HG03575 (cell line): ENCODE measurements around the gene MST1.

Experiments used
- ATAC-seq: cut with Tn5 transposase; IDR thresholded peaks from one replicate; pipeline ENCODE4 v1.9.1; 2021; ENCODE audit not compliant: unreplicated experiment, insufficient number of reproducible peaks, low FRiP score; ENCODE audit errors: extremely low read depth

The MST1 gene

GRCh38 chr3:49664300-49664699, 25.0 kb downstream of the MST1 start:
- no peak for ATAC-seq

GRCh38 chr3:49663831-49664230, 25.4 kb downstream of the MST1 start:
- ATAC-seq, result no peak

- no peak for ATAC-seq
Observed at GRCh38 chr3:49662720-49663413, 26.4 kb downstream of the MST1 start.

DNA sequence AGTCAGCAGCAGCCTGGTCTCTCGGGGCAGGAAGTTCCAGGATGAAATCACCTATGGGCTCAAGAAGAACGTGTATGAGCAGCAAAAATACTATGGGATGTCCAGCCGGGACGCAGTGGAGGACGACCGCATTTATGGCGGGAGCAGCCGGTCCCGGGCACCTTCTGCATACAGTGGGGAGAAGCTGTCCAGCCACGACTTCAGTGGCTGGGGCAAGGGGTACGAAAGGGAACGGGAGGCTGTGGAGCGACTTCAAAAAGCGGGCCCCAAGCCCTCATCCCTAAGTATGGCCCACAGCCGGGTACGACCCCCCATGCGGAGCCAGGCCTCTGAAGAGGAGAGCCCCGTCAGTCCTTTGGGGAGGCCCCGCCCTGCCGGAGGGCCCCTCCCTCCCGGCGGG, 27.3 kb downstream of the MST1 start:
- no peak for ATAC-seq

- no peak for ATAC-seq
Observed at GRCh38 chr3:49661281-49661680, 28.0 kb downstream of the MST1 start.

DNA sequence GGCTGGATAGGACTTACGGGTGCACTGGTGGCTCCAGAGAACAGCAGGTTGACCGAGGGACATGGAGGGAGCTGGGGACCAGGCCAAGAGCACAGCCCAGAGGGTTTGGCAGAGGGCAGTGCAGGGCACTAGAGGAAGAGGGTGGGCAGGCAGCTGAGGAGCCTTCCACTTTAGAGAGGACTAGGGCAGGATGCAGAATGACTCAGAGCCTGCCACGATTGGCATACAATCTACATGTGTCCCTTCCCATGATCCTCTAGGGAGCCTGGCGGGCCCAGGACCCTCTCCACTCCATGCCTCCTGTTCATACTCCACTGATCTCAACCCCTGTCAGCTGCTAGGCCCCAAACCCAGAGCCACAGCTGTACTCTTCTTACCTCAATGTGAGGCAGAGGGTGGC, 29.5 kb downstream of the MST1 start:
- no peak for ATAC-seq

DNA sequence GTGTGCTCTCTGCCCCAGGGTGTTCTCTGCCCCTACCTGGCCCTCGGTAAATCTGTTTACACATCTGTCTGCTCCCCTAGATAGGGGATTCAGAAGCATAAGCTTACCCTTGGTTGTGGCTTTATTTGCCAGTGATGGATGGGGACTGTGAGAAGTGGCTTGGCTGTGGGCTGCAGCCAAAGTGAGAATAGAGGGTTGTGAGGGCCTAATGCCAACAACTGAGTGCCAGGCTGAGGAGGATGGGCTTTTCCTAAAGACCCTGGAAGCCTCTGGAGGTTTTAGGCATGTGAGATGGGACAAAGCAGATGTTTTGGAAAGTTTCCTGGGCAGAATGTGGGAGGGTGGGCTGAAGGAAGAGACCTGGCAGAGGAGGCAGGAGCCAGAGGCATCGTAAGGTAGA, 30.6 kb downstream of the MST1 start:
- ATAC-seq, result no peak

DNA sequence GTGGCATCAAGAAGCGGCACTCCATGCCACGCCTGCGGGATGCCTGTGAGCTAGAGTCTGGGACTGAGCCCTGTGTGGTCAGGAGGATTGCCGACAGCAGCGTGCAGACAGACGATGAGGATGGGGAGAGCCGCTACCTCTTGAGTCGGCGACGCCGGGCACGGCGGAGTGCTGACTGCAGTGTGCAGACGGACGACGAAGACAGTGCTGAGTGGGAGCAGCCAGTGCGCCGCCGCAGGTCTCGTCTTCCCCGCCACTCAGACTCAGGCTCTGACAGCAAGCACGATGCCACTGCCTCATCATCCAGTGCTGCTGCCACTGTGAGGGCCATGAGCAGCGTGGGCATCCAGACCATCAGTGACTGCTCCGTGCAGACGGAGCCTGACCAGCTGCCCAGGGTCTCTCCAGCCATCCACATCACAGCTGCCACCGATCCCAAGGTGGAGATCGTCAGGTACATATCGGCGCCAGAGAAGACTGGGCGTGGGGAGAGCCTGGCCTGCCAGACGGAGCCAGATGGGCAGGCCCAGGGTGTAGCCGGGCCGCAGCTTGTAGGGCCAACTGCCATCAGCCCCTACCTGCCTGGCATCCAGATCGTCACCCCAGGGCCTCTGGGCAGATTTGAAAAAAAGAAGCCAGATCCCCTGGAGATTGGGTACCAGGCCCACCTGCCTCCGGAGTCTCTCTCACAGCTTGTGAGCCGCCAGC, 31.9 kb downstream of the MST1 start:
- no peak for ATAC-seq

DNA sequence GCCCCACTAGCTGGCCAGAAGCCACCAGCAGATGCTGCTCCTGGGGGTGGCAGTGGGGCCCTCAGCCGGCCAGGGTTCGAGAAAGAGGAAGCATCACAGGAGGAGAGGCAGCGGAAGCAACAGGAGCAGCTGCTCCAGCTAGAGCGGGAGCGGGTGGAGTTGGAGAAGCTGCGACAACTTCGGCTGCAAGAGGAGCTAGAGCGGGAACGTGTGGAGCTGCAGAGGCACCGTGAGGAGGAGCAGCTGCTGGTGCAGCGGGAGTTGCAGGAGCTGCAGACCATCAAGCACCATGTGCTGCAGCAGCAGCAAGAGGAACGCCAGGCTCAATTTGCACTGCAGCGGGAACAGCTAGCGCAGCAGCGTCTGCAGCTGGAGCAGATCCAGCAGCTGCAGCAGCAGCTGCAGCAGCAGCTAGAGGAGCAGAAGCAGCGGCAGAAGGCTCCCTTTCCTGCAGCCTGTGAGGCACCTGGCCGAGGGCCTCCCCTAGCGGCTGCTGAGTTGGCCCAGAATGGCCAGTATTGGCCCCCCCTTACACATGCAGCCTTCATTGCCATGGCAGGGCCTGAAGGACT, 32.6 kb downstream of the MST1 start:
- no peak for ATAC-seq

DNA sequence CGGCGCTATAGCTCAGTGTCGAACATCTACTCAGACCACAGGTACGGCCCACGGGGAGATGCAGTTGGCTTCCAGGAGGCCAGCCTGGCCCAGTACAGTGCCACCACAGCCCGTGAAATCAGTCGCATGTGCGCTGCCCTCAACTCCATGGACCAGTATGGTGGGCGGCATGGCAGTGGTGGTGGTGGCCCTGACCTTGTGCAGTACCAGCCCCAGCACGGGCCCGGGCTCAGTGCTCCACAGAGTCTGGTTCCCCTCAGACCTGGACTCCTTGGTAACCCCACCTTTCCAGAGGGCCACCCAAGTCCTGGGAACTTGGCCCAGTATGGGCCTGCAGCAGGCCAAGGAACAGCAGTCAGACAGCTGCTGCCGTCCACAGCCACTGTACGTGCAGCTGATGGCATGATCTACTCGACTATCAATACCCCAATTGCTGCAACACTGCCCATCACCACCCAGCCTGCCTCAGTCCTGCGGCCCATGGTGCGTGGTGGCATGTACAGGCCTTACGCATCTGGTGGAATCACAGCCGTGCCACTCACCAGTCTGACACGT, 33.5 kb downstream of the MST1 start:
- no peak for ATAC-seq

DNA sequence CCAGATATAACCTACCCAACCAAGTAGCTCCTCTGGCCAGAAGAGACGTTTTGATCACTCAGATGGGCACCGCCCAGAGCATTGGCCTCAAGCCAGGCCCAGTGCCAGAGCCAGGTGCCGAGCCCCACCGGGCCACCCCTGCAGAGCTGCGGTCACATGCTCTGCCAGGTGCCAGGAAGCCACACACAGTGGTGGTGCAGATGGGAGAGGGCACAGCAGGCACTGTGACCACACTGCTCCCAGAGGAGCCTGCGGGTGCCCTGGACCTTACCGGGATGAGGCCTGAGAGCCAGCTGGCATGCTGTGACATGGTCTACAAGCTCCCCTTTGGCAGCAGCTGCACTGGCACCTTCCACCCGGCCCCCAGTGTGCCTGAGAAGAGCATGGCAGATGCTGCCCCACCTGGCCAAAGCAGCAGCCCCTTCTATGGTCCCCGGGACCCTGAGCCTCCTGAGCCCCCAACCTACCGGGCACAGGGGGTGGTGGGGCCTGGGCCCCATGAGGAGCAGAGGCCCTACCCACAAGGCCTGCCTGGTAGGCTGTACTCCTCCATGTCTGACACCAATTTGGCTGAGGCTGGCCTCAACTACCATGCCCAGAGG, 34.2 kb downstream of the MST1 start:
- ATAC-seq, result no peak

DNA sequence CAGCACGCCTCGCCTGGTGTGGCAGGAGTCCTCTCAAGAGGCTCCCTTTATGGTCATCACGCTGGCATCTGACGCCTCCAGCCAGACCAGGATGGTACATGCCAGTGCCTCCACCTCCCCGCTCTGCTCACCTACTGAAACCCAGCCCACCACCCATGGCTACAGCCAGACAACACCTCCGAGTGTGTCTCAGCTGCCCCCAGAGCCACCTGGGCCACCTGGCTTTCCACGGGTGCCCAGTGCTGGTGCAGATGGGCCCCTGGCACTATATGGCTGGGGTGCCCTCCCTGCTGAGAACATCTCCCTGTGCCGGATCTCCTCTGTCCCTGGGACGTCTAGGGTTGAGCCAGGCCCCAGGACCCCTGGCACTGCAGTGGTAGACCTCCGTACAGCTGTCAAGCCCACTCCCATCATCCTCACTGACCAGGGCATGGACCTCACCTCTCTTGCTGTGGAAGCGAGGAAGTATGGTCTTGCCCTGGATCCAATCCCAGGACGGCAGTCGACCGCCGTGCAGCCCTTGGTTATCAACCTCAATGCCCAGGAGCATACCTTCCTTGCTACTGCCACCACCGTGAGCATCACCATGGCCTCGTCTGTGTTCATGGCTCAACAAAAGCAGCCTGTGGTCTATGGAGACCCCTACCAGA, 35.0 kb downstream of the MST1 start:
- no peak for ATAC-seq

DNA sequence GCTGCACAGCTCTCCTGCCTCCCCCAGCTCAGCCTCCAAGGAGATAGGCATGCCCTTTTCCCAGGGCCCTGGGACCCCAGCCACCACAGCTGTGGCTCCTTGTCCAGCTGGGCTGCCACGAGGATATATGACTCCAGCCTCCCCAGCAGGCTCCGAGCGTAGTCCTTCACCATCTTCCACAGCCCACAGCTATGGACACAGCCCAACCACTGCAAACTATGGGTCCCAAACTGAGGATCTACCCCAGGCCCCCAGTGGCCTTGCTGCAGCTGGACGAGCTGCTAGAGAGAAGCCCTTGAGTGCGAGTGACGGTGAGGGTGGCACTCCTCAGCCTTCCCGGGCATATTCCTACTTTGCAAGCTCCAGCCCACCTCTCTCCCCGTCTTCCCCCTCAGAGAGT, 35.7 kb downstream of the MST1 start:
- ATAC-seq, result no peak

DNA sequence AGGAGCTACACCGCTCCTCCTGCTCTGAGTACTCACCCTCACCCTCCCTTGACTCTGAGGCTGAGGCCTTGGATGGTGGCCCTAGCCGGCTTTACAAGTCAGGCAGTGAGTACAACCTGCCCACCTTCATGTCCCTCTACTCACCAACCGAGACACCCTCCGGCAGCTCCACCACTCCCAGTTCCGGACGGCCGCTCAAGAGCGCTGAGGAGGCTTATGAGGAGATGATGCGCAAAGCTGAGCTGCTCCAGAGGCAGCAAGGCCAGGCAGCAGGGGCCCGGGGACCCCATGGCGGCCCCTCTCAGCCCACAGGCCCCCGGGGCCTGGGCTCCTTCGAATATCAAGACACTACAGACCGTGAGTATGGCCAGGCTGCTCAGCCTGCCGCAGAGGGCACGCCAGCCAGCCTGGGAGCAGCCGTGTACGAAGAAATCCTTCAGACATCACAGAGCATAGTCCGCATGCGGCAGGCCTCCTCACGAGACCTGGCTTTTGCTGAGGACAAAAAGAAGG, 36.3 kb downstream of the MST1 start:
- no peak for ATAC-seq

DNA sequence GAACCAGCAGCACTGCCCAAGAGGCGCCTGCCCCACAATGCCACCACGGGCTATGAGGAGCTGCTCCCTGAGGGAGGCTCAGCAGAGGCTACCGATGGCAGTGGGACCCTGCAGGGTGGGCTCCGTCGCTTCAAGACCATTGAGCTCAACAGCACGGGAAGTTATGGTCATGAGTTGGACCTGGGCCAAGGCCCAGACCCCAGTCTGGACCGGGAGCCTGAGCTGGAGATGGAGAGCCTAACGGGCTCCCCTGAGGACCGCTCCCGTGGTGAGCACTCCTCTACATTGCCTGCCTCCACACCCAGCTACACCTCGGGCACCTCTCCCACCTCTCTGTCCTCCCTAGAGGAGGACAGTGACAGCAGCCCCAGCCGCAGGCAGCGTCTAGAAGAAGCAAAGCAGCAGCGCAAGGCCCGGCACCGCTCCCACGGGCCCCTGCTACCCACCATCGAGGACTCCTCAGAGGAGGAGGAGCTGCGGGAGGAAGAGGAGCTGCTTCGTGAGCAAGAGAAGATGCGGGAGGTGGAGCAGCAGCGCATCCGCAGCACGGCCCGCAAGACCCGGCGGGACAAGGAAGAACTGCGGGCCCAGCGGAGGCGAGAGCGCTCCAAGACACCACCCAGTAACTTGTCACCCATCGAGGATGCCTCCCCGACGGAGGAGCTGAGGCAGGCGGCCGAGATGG, 36.9 kb downstream of the MST1 start:
- no peak for ATAC-seq

- ATAC-seq, result no peak
Observed at GRCh38 chr3:49650637-49651036, 38.6 kb downstream of the MST1 start.

DNA sequence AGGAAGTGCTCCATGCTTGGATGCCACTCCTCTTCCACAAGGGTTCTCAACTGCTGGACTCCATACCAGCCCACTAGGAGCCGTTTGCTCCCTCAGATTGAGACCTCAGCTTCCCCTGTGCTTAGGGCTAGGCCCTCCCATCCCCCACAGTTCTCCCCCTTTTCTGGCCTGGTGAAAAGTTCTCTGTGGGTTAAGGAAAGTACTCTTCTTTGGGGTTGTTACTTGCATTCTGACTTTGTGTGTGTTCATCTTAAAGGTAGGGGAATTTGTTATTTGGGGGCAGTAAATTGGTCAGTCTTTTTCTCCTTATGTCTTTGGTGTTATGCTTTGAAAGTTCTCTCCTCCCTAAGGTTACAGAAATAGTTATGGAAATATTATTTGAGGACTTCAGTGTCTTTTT, 39.1 kb downstream of the MST1 start:
- no peak for ATAC-seq

GRCh38 chr3:49649576-49649975, 39.7 kb downstream of the MST1 start:
- ATAC-seq, result no peak
